Breast epithelium (tissue), 4 donors: ENCODE results near the gene GPC5. TPM values are rescaled to one million over a fixed set of nuclear protein-coding genes. Genes with fewer than 3 reads are reported as not detected.

Source experiments
- DNase-seq, 2 donors: peaks; one replicate each; pipeline ENCODE4 v3.0.0-alpha.2; 2019; ENCODE audit warnings: low spot score in 2 of 2
- H3K27ac ChIP-seq, 2 donors: fragments of 200-600 bp; sonication (generic) in 1 of 2; one replicate each; pipeline ENCODE4 v1.5.1; 2016 to 2019; ENCODE audit warnings: mild to moderate bottlenecking in 1 of 2
- H3K27me3 ChIP-seq, 2 donors: fragments of 200-600 bp; sonication (generic) in 1 of 2; one replicate each; pipeline versions ENCODE4 v1.5.1 to v1.6.0; 2017 to 2019; ENCODE audit warnings: control low read depth in 1 of 2, mild to moderate bottlenecking in 1 of 2
- H3K36me3 ChIP-seq: fragments of 200-600 bp; one replicate; pipeline ENCODE4 v1.5.1; 2019
- H3K4me1 ChIP-seq, 2 donors: fragments of 200-600 bp; sonication (generic); one replicate each; pipeline ENCODE4 v1.5.1; 2016 to 2019; ENCODE audit warnings: control low read depth in 1 of 2
- H3K4me3 ChIP-seq, 3 donors: fragments of 200-600 bp; sonication (generic); 1 replicate in 2 of 3; 2 replicates in 1 of 3; pipeline ENCODE4 v1.5.1; 2016 to 2019; ENCODE audit warnings: mild to moderate bottlenecking in 3 of 3, moderate library complexity in 2 of 3
- H3K9me3 ChIP-seq, 2 donors: fragments of 200-600 bp; sonication (generic) in 1 of 2; one replicate each; pipeline ENCODE4 v1.5.1; 2016 to 2019; ENCODE audit warnings: control low read depth in 1 of 2
- POLR2A ChIP-seq: fragments of 450-650 bp; IDR thresholded peaks from one replicate; pipeline ENCODE4 v1.6.1; 2016; ENCODE audit warnings: antibody characterized with exemption, mild to moderate bottlenecking, moderate library complexity
- POLR2AphosphoS5 ChIP-seq, 3 donors: sonication (generic); formaldehyde crosslinking; IDR thresholded peaks; one replicate each; pipeline ENCODE4 v1.6.1; 2017; ENCODE audit warnings: antibody characterized with exemption in 3 of 3
- intact Hi-C: fragments of 100-400 bp; cut with DNase I; formaldehyde crosslinking; loops from one replicate; pipeline ENCODE4 v1.15.1; 2023; ENCODE audit warnings: low total_unique reads
- total RNA-seq, 3 donors: library from RNA; depleted of rRNA; stranded (reverse); fragments of >200 nt; gene quantifications; one replicate each; pipeline ENCODE4 v1.1.0, GENCODE V29; 2016
- TF ChIP-seq, protein P1 (sequence below), 3 donors: fragments of 450-650 bp; IDR thresholded peaks; one replicate each; pipeline ENCODE4 v1.5.1; 2016 to 2017; ENCODE audit warnings: antibody characterized with exemption in 3 of 3, mild to moderate bottlenecking in 3 of 3, moderate library complexity in 3 of 3

GPC5 gene
- total RNA-seq, 3 donors from 2014 or later: 0.88 to 0.98 TPM; not detected in 1

DNA sequence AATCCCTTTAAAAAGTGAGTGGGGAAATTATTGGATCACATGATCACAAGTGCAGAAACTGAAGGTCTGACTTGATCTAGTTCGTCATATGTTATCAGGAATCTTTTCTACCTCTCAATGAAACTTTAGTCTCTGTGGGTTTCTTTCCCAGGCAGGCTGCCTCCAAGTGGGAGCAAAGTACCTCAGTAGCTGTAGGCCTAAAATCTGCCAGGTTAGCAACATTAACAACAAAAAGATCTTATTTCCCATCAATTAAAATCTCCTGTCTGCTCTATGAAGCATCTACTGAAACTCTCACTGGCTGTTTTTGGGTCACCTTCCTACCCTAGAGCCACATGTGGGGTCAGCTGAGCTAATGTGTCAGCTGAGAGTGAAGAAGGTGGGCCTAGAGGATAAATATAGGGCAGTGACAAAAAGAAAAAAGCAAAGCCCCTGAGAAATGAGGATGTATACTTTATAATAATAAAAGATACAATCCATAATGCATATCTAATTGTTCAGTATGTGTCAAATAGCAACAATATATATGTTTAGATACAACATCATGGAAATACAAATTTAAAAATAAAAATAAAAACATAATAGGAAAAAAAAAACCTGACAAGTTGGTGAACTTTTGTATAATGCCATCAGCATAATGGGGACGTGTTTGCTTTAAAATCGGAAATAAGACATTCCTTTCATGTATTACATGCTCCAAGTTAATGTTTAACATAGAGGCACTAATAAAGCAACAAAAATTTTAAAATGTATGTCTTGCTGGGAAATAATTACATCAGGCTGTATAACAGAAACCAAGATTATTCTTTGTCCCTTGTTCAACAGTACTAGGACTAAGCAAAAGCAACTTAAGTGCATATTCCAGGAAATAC, 141.1 kb downstream of the GPC5 start:
- no peaks in the 10 kb centered on the region for H3K4me1 ChIP-seq
- H3K9me3 ChIP-seq: no peaks in the 10 kb centered on the region
- no peak for DNase-seq
- H3K36me3 ChIP-seq: no peaks in the 10 kb centered on the region
- no peak overlapping the region for H3K27ac ChIP-seq
- no peak overlapping the region for H3K4me3 ChIP-seq
- TF ChIP-seq, protein P1, sequence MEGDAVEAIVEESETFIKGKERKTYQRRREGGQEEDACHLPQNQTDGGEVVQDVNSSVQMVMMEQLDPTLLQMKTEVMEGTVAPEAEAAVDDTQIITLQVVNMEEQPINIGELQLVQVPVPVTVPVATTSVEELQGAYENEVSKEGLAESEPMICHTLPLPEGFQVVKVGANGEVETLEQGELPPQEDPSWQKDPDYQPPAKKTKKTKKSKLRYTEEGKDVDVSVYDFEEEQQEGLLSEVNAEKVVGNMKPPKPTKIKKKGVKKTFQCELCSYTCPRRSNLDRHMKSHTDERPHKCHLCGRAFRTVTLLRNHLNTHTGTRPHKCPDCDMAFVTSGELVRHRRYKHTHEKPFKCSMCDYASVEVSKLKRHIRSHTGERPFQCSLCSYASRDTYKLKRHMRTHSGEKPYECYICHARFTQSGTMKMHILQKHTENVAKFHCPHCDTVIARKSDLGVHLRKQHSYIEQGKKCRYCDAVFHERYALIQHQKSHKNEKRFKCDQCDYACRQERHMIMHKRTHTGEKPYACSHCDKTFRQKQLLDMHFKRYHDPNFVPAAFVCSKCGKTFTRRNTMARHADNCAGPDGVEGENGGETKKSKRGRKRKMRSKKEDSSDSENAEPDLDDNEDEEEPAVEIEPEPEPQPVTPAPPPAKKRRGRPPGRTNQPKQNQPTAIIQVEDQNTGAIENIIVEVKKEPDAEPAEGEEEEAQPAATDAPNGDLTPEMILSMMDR (IDR thresholded peaks at IDR 0.05): no peak
- no peak for TF ChIP-seq POLR2A
- TF ChIP-seq POLR2AphosphoS5 (IDR thresholded peaks at IDR 0.05): no peak
- H3K27me3 ChIP-seq: no peaks in the 10 kb centered on the region
- intact Hi-C loops: no loop called here

DNA sequence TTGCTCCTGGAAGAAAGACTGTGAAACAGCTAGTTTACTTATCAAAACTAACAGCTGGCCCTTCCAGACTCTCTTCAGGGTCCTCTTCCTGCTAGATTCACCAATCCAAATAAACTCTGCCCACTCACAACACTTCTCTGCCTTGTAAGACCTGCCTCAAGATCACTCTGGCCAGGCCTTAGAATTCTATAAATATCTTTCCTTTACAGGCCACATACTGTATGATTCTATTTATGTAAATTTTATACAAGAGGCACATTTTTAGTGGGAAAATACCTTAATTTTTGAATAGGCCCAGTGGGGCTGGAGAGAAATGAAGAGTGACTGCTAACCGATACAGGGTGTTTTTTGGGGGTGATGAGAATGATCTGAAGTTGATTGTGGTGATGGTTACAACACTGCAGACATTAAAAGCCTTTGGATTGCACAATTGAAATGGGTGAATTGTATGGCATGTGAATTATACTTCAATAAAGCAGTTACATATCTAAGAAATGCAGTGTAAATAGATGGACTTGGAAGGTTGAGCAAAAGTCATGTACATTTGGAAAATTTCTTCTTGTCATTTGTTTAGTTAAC, 141.8 kb downstream of the GPC5 start:
- TF ChIP-seq, protein P1 (IDR thresholded peaks at IDR 0.05): no peak
- TF ChIP-seq POLR2A (no peak), POLR2AphosphoS5 (IDR thresholded peaks at IDR 0.05) (no peak)
- Histone ChIP-seq H3K4me1 (no peaks in the 10 kb centered on the region), H3K9me3 (no peaks in the 10 kb centered on the region), H3K27me3 (no peaks in the 10 kb centered on the region), H3K4me3 (no peak overlapping the region), H3K27ac (no peak overlapping the region), H3K36me3 (no peaks in the 10 kb centered on the region)
- no peak for DNase-seq
- intact Hi-C loops: no loop called here

DNA sequence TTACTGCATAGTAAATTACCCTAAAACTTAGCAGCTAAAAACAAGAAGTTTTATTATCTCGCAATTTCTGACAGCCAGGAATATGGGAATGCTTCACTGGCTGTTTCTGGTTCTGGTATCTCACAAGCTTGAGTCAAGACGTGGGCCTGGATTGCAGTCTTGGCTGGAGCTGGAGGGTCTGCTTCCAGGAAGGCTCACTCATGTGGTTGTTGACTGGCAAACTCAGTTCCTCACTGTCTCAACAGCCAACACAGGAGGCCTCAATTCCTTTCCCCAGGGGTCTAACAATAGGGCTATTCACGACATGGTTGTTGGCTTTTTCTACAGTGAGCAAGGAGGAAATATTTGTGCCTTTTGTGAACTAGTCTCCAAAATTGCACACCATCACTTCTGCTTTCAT, 146.3 kb downstream of the GPC5 start:
- Histone ChIP-seq H3K9me3 (no peaks in the 10 kb centered on the region), H3K27ac (no peak overlapping the region), H3K36me3 (no peaks in the 10 kb centered on the region), H3K4me1 (no peaks in the 10 kb centered on the region), H3K27me3 (no peaks in the 10 kb centered on the region), H3K4me3 (no peak overlapping the region)
- TF ChIP-seq, protein P1 (IDR thresholded peaks at IDR 0.05): no peak
- TF ChIP-seq POLR2A (no peak), POLR2AphosphoS5 (IDR thresholded peaks at IDR 0.05) (no peak)
- DNase-seq: no peak
- intact Hi-C loops: no loop called here

DNA sequence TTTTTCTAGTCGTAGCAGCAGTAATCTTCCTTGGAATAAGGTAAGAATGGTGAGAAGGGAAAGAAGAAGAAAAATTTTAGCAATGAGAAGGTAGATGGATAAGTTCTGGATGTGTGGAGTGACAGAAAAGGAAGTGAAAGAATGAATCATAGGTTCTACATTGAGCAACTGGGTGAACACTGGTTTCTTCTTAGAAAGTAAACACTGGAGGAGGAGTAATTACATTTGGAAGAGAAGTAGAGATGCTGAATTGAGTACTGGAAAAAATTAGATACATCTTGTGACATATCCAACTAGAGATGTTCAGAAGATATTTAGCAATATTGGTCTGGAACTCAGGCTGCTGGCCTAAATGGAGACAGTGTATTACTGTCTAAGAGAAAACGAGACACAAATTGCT, 148.5 kb downstream of the GPC5 start:
- Histone ChIP-seq H3K27ac (no peak overlapping the region), H3K36me3 (no peaks in the 10 kb centered on the region), H3K27me3 (no peaks in the 10 kb centered on the region), H3K4me1 (no peaks in the 10 kb centered on the region), H3K9me3 (no peaks in the 10 kb centered on the region), H3K4me3 (no peak overlapping the region)
- TF ChIP-seq POLR2A: no peak
- TF ChIP-seq, protein P1 (IDR thresholded peaks at IDR 0.05): no peak
- no peak for TF ChIP-seq POLR2AphosphoS5 (IDR thresholded peaks at IDR 0.05)
- DNase-seq: no peak
- intact Hi-C loops: no loop called here

DNA sequence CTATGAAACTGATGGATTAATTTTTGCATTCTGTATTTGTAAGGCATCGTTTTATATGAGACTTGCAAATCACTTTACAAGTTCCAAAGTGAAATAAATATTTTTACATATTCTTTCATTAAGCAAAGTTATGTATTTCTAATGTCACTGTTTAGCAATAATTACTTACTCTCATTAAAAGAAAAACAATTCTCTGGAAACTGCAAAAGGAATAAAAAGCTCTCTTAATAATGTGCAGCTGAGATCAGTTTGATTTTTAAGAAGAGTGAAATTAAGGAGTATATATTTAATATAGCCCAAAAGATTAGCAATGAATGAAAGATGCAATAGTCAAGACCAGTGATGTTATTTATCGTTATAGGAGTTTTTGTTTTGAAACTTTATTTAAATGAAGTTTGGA, 155.2 kb downstream of the GPC5 start:
- H3K27ac ChIP-seq: no peak overlapping the region
- intact Hi-C loops: no loop called here
- H3K4me1 ChIP-seq: no peaks in the 10 kb centered on the region
- TF ChIP-seq POLR2A (no peak), POLR2AphosphoS5 (IDR thresholded peaks at IDR 0.05) (no peak)
- TF ChIP-seq, protein P1 (IDR thresholded peaks at IDR 0.05): no peak
- H3K9me3 ChIP-seq: peaks cover 0 to 5% of the 10 kb centered on the region in 2 donors
- H3K36me3 ChIP-seq: no peaks in the 10 kb centered on the region
- no peak for DNase-seq
- H3K4me3 ChIP-seq: no peak overlapping the region
- H3K27me3 ChIP-seq: no peaks in the 10 kb centered on the region
